Measurements from ENCODE around the gene GLI3.

Gene GLI3

DNA sequence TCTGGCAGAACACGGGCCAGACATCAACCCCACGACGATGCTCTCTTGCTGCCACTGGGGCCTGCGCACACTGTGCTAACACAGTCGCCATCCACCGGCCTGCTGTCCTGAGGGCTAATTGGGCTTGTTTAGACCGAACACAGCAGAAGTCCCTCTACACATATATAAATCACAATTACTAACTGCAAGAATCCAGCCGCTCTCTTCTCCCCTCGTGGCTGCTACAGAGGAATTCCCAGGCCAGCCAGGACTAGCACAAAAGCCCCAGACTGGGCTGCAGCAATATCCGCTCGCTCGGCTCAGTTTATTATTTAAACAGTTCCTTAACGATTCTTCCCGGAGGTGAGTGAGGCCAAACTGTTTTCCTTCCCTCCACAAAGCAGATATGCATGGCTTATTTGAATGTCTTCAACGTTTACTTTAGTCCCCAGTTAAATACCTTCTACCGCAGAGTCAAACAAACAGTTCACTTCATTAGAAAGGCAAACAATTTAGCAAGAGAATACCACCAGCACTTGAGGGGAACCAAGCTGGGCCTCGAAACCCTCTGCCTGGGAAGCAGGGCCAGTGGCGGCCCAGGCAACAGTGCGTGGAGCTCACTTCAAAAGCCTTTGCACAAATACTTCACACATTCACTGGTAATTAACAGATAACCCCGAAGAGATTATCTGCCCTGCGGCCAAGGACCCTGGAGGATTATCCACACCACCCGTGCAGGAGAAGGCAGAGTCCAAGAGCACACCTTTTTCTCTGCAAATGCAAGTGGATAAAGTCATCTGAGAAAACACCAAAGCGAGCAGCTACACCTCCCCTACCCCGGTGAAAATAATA lies 145.3 kb downstream of the GLI3 start:
- TF ChIP-seq, protein P1, sequence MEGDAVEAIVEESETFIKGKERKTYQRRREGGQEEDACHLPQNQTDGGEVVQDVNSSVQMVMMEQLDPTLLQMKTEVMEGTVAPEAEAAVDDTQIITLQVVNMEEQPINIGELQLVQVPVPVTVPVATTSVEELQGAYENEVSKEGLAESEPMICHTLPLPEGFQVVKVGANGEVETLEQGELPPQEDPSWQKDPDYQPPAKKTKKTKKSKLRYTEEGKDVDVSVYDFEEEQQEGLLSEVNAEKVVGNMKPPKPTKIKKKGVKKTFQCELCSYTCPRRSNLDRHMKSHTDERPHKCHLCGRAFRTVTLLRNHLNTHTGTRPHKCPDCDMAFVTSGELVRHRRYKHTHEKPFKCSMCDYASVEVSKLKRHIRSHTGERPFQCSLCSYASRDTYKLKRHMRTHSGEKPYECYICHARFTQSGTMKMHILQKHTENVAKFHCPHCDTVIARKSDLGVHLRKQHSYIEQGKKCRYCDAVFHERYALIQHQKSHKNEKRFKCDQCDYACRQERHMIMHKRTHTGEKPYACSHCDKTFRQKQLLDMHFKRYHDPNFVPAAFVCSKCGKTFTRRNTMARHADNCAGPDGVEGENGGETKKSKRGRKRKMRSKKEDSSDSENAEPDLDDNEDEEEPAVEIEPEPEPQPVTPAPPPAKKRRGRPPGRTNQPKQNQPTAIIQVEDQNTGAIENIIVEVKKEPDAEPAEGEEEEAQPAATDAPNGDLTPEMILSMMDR (conservative IDR thresholded peaks at IDR 0.05; ENCODE audit: low read depth, low read length): no peak
- peak; percentile 57 for DNase-seq (ENCODE audit: low read depth)
- no peak overlapping the region for H3K4me3 ChIP-seq (ENCODE audit: low read depth, low read length)

DNA sequence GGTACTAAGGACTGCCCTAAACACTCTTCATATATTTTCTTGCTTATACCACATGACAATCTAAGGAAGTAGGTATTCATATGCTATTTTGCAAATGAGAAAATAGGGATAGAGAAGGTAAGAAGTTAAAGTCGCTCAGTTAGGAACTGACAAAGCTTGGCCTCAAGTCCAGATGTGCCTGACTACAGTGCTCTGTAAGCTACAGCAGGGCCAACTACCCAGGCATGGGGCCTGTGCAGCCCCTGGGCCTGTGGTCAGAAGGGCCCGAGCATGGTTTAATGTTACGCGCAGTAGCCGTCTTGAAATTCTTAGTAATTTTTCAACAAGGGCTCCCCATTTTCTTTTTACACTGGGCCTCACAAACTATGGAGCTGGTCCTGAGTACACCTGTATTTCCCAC lies 146.2 kb downstream of the GLI3 start:
- H3K4me3 ChIP-seq (ENCODE audit: low read depth, low read length): no peak overlapping the region
- TF ChIP-seq, protein P1 (conservative IDR thresholded peaks at IDR 0.05; ENCODE audit: low read depth, low read length): no peak
- DNase-seq (ENCODE audit: low read depth): no peak

DNA sequence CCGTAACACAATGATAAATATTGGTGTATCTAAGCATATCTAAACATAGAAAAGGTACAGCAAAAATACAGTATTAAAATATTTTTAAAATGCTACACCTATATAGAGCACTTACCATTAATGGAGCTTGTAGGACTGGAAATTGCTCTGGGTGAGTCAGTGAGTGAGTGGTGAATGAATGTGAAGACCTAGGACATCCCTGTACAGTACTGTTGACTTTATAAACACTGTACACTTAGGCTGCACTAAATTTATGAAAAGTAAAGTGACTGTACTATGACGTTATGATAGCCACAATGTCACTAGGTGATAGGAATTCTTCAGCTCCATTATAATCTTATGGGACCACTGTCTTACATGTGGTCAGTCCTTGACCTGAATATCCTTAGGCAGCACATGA lies 147.0 kb downstream of the GLI3 start:
- no peak overlapping the region for H3K4me3 ChIP-seq (ENCODE audit: low read depth, low read length)
- TF ChIP-seq, protein P1 (conservative IDR thresholded peaks at IDR 0.05; ENCODE audit: low read depth, low read length): no peak
- DNase-seq (ENCODE audit: low read depth): no peak

DNA sequence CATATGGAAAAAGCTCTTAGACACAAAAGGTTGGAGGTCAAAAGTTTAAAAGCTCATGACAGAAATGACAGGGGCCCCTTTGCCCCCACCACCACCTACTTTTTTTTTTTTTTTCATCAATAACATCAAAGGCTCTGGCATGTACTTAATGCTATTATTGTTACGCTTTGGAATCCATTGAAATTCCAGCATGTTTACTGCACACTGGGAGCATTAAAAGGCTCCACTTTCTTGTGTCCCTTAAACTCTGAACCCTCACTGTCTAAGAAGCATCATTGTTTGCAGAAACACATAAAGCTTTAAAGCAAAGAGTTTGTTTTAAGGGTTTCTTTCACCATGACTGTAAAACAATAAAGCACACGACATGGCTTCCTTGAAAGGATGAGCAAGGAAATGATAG lies 149.4 kb downstream of the GLI3 start:
- DNase-seq (ENCODE audit: low read depth): no peak

DNA sequence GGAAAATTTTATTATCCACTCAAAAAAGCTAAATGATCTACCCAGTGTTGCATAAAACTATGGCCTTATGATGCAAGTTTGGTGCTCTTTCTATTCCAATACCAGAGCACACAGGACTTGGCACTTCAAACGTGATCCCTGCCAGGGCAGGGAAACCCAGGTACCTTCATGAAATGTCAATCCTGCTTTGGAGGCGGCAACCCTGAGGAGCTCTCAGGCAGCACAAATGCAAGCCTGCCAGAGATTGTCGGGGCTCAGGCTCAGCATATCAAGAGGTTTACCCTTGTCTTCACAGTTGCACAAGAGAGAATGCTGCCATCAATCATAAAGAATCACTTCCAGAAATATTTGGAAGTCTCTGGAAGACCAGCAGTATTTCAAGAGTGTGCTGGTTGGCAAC lies 151.5 kb downstream of the GLI3 start:
- H3K4me3 ChIP-seq (ENCODE audit: low read depth, low read length): no peak overlapping the region
- TF ChIP-seq, protein P1 (conservative IDR thresholded peaks at IDR 0.05; ENCODE audit: low read depth, low read length): no peak

More for the DNA sequence above, 149.4 kb downstream of the GLI3 start:
- H3K4me3 ChIP-seq (ENCODE audit: low read depth, low read length): no peak overlapping the region
- TF ChIP-seq, protein P1 (conservative IDR thresholded peaks at IDR 0.05; ENCODE audit: low read depth, low read length): no peak

DNA sequence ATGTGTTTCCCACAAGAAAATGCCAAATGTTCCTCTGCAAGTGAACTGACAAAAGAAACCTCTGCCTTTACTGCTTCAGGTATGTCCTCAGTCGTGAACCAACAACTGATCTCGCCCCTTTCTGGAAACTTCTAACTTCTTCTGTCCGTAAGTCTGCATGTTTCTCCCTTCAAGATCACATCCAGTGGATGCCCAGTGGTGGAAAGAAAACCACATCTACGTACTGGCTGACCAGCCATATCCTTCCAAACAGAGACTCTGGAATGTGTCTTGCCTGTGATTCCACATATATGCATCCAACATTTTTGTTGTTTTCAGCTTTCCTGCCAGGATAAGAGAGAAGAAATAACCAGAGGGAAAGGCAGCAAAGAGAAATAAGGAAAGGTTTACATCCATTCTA lies 152.7 kb downstream of the GLI3 start:
- no peak for DNase-seq (ENCODE audit: low read depth)
- H3K4me3 ChIP-seq (ENCODE audit: low read depth, low read length): no peak overlapping the region
- TF ChIP-seq, protein P1 (conservative IDR thresholded peaks at IDR 0.05; ENCODE audit: low read depth, low read length): no peak

More for the DNA sequence above, 151.5 kb downstream of the GLI3 start:
- no peak for DNase-seq (ENCODE audit: low read depth)

DNA sequence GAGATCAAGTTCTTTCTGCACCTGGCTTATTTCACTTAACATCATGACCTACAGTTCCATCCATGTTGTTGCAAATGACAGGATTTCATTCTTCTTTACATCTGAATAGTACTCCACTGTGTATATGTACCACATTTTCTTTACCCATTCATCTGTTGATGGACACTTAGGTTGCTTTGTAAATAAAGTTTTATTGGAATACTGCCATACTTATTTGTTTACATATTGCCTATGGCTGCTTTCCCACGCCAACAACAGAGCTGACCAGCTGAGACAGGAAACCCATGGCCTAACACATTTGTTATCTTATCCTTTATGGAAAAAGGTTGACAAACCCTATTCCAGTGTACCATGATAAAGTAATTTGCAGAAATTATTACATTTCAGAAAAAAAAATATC lies 153.7 kb downstream of the GLI3 start:
- H3K4me3 ChIP-seq (ENCODE audit: low read depth, low read length): no peak overlapping the region
- no peak for DNase-seq (ENCODE audit: low read depth)
- TF ChIP-seq, protein P1 (conservative IDR thresholded peaks at IDR 0.05; ENCODE audit: low read depth, low read length): no peak

Data from choroid plexus epithelial cell (primary cell).